CD14-positive monocyte (primary cell): ENCODE results near the gene EAF2. TPM values are rescaled to one million over a fixed set of nuclear protein-coding genes. Genes with fewer than 3 reads are reported as not detected.

Experiments used
- DNase-seq, 3 donors: peaks; one replicate each; pipeline ENCODE4 v3.0.0-alpha.2; 2011 to 2022
- H2AFZ ChIP-seq: 2 replicates; pipeline ENCODE4 v1.6.0; 2012; ENCODE audit warnings: mild to moderate bottlenecking, low read depth, low read length, inconsistent platforms; ENCODE audit not compliant: insufficient read depth, poor library complexity, severe bottlenecking
- H3K27ac ChIP-seq, 2 donors: 1 replicate in 1 of 2; 2 replicates in 1 of 2; pipeline ENCODE4 v1.5.1; 2012 to 2013; ENCODE audit warnings: low read length in 2 of 2, control low read depth in 1 of 2, inconsistent platforms in 1 of 2, low read depth in 1 of 2, mild to moderate bottlenecking in 1 of 2
- H3K27me3 ChIP-seq, 2 donors: one replicate each; pipeline versions ENCODE4 v1.6.0 to v1.6.1; 2011 to 2013; ENCODE audit warnings: low read length in 2 of 2; ENCODE audit not compliant: control insufficient read depth in 2 of 2, insufficient read depth in 2 of 2
- H3K36me3 ChIP-seq, 2 donors: replicated peaks in 1 of 2; 1 replicate in 1 of 2; 2 replicates in 1 of 2; pipeline versions ENCODE4 v1.5.1 to v1.6.1; 2012 to 2013; ENCODE audit warnings: low read length in 2 of 2, control low read depth in 1 of 2, inconsistent platforms in 1 of 2, mild to moderate bottlenecking in 1 of 2; ENCODE audit not compliant: insufficient read depth in 2 of 2, control insufficient read depth in 1 of 2
- H3K4me1 ChIP-seq, 2 donors: 1 replicate in 1 of 2; 2 replicates in 1 of 2; pipeline versions ENCODE4 v1.5.1 to v1.6.1; 2012 to 2013; ENCODE audit warnings: low read length in 2 of 2, control low read depth in 1 of 2, inconsistent platforms in 1 of 2, mild to moderate bottlenecking in 1 of 2, moderate library complexity in 1 of 2; ENCODE audit not compliant: insufficient read depth in 2 of 2, control insufficient read depth in 1 of 2
- H3K4me2 ChIP-seq: replicated peaks from 2 replicates; pipeline ENCODE3; 2012; ENCODE audit warnings: low read length, moderate library complexity, mild to moderate bottlenecking; ENCODE audit not compliant: poor library complexity, severe bottlenecking; ENCODE audit errors: extremely low read depth
- H3K4me3 ChIP-seq, 3 experiments: fragments of 200-600 bp in 1 of 3; sonication (generic) in 1 of 3; replicated peaks in 1 of 3; 1 replicate in 2 of 3; 2 replicates in 1 of 3; pipeline ENCODE4 v1.5.1; 2011 to 2013; ENCODE audit warnings: low read length in 3 of 3, mild to moderate bottlenecking in 3 of 3, control low read depth in 2 of 3, low read depth in 2 of 3, inconsistent platforms in 1 of 3, moderate library complexity in 1 of 3
- H3K79me2 ChIP-seq: 2 replicates; pipeline ENCODE4 v1.6.0; 2012; ENCODE audit warnings: mild to moderate bottlenecking, control low read depth, inconsistent platforms, low read length, moderate library complexity; ENCODE audit not compliant: insufficient read depth
- H3K9ac ChIP-seq: 2 replicates; pipeline ENCODE4 v1.6.0; 2017; ENCODE audit warnings: low read length, mild to moderate bottlenecking; ENCODE audit not compliant: insufficient read depth, poor library complexity, severe bottlenecking
- H3K9me3 ChIP-seq, 2 donors: replicated peaks in 1 of 2; 1 replicate in 1 of 2; 2 replicates in 1 of 2; pipeline versions ENCODE4 v1.5.1 to v1.6.1; 2012 to 2013; ENCODE audit warnings: low read length in 2 of 2, control low read depth in 1 of 2; ENCODE audit not compliant: control insufficient read depth in 1 of 2, insufficient read depth in 1 of 2
- H4K20me1 ChIP-seq: 2 replicates; pipeline ENCODE4 v1.6.0; 2012; ENCODE audit warnings: mild to moderate bottlenecking, low read length, control low read depth, moderate library complexity; ENCODE audit not compliant: insufficient read depth
- H3K27ac Mint-ChIP-seq, 7 donors: one replicate each; pipeline ENCODE4 v1.8.0; 2020; ENCODE audit warnings: mild to moderate bottlenecking in 7 of 7, mixed read lengths in 7 of 7, moderate library complexity in 6 of 7, inconsistent platforms in 2 of 7
- H3K27me3 Mint-ChIP-seq, 3 donors: one replicate each; pipeline ENCODE4 v1.8.0; 2021 to 2022; ENCODE audit warnings: low read depth in 3 of 3, mild to moderate bottlenecking in 3 of 3, mixed read lengths in 3 of 3, moderate library complexity in 3 of 3, inconsistent platforms in 1 of 3
- H3K36me3 Mint-ChIP-seq, 2 donors: one replicate each; pipeline ENCODE4 v1.8.0; 2020; ENCODE audit warnings: mixed read lengths in 2 of 2, inconsistent platforms in 1 of 2, mild to moderate bottlenecking in 1 of 2
- H3K4me1 Mint-ChIP-seq: one replicate; pipeline ENCODE4 v1.8.0; 2020; ENCODE audit warnings: mild to moderate bottlenecking, mixed read lengths
- H3K4me3 Mint-ChIP-seq, 2 donors: one replicate each; pipeline ENCODE4 v1.8.0; 2020; ENCODE audit warnings: mild to moderate bottlenecking in 2 of 2, mixed read lengths in 2 of 2, moderate library complexity in 1 of 2
- H3K9me3 Mint-ChIP-seq, 7 donors: one replicate each; pipeline ENCODE4 v1.8.0; 2020 to 2022; ENCODE audit warnings: mixed read lengths in 7 of 7, mild to moderate bottlenecking in 6 of 7, moderate library complexity in 6 of 7, inconsistent platforms in 2 of 7
- WGBS: methylation state at CpG from one replicate; pipeline ENCODE4 v1.1.5; 2013; ENCODE audit warnings: missing lambda C conversion rate; ENCODE audit not compliant: insufficient coverage; 5-methylcytosine and 5-hydroxymethylcytosine counted together
- intact Hi-C, 2 donors: fragments of 100-400 bp; cut with micrococcal nuclease; formaldehyde crosslinking; loops; one replicate each; pipeline versions ENCODE4 v1.15.0 to v1.15.1; 2023
- polyA plus RNA-seq, 3 donors: library from polyadenylated mRNA; depleted of rRNA in 1 of 3; unstranded in 2 of 3; stranded (reverse) in 1 of 3; fragments of 300-500 nt in 2 of 3; fragments of >200 nt in 1 of 3; fragmentation: Illumina TruSeq in 2 of 3; gene quantifications; 1 replicate in 2 of 3; 2 replicates in 1 of 3; pipeline ENCODE4 v1.2.3, GENCODE V29; 2012 to 2021
- TF ChIP-seq, protein P1 (sequence below): fragments of 200-600 bp; IDR thresholded peaks from one replicate; pipeline ENCODE4 v1.8.0; 2022; ENCODE audit warnings: antibody characterized with exemption, mild to moderate bottlenecking

EAF2 gene
- polyA plus RNA-seq, 3 donors = 31.5 to 91.6 (median 75.7) TPM

DNA sequence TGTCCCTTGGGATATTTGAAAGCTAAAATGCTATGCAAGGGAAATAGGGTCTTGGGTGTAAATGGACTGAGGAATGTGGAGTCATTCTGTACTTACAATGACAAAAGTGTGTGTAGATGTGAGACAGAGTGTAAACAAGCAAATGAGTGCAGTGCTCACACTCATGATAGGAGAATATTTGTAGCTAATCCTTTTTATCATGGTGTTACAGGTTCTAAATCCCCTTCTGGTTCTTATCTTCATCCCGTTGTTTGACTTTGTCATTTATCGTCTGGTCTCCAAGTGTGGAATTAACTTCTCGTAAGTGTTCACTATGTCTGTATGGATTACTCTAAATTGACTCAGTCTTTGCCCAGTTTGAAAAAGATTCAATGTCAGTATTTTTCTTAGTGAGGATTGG is 89.7 kb downstream of the EAF2 start:
- Histone ChIP-seq H3K4me2 (no peak overlapping the region), H3K9me3 (no peaks in the 10 kb centered on the region), H3K4me1 (no peaks in the 10 kb centered on the region), H3K4me3 (no peak overlapping the region), H3K79me2 (no peaks in the 10 kb centered on the region), H3K27ac (no peak overlapping the region), H4K20me1 (no peaks in the 10 kb centered on the region), H3K9ac (no peak overlapping the region), H3K36me3 (peaks cover 64 to 98% of the 10 kb centered on the region in 2 donors), H3K27me3 (no peaks in the 10 kb centered on the region), H2AFZ (no peak overlapping the region)
- Mint-ChIP-seq H3K27me3 (no peaks in the 10 kb centered on the region), H3K27ac (no peak overlapping the region), H3K4me3 (no peak overlapping the region), H3K9me3 (peaks cover 0 to 2% (median 0%) of the 10 kb centered on the region in 7 donors), H3K4me1 (no peaks in the 10 kb centered on the region), H3K36me3 (peaks cover 65 to 94% of the 10 kb centered on the region in 2 donors)
- TF ChIP-seq, protein P1, sequence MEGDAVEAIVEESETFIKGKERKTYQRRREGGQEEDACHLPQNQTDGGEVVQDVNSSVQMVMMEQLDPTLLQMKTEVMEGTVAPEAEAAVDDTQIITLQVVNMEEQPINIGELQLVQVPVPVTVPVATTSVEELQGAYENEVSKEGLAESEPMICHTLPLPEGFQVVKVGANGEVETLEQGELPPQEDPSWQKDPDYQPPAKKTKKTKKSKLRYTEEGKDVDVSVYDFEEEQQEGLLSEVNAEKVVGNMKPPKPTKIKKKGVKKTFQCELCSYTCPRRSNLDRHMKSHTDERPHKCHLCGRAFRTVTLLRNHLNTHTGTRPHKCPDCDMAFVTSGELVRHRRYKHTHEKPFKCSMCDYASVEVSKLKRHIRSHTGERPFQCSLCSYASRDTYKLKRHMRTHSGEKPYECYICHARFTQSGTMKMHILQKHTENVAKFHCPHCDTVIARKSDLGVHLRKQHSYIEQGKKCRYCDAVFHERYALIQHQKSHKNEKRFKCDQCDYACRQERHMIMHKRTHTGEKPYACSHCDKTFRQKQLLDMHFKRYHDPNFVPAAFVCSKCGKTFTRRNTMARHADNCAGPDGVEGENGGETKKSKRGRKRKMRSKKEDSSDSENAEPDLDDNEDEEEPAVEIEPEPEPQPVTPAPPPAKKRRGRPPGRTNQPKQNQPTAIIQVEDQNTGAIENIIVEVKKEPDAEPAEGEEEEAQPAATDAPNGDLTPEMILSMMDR = no peak
- DNase-seq = no peak
- no CpG with 5 or more reads among the region's 3 CpGs for WGBS
- intact Hi-C loops = no loop called here

DNA sequence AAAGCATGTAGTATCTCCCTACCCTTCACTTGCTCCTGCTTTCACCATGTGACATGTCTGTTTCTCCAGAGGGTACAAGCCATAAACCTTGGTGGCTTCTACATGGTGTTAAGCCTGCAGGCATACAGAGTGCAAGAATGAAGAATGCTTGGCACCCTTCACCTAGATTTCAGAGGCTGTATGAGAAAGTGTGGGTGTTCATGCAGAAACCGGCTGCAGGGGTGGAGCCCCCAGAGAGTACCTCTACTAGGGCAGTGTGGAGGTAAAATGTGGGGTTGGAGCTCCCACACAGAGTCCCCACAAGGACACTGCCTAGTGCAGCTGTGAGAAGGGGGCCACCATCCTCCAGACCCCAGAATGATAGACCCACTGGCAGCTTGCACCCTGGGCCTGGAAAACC is 91.4 kb downstream of the EAF2 start:
- H3K27ac Mint-ChIP-seq = peak overlapping the region in 2 of 7 donors; percentile 23 to 64
- no CpG with 5 or more reads among the region's 1 CpG for WGBS

More for the DNA sequence above, 91.4 kb downstream of the EAF2 start:
- Mint-ChIP-seq H3K4me1 (no peaks in the 10 kb centered on the region), H3K36me3 (peaks cover 69 to 94% of the 10 kb centered on the region in 2 donors), H3K4me3 (no peak overlapping the region), H3K9me3 (peaks cover 0 to 2% (median 0%) of the 10 kb centered on the region in 7 donors), H3K27me3 (no peaks in the 10 kb centered on the region)
- Histone ChIP-seq H3K27ac (no peak overlapping the region), H3K9me3 (no peaks in the 10 kb centered on the region), H3K79me2 (no peaks in the 10 kb centered on the region), H3K4me3 (no peak overlapping the region), H3K4me1 (no peaks in the 10 kb centered on the region), H3K4me2 (no peak overlapping the region), H3K36me3 (peaks cover 75 to 98% of the 10 kb centered on the region in 2 donors), H3K27me3 (no peaks in the 10 kb centered on the region), H2AFZ (no peak overlapping the region), H4K20me1 (no peaks in the 10 kb centered on the region), H3K9ac (no peak overlapping the region)
- TF ChIP-seq, protein P1 = no peak
- DNase-seq = no peak
- intact Hi-C loops = no loop called here

Other genes with a start within 250 kb of the EAF2 start
- not detected for gene FBXO40, start 241.8 kb upstream of the EAF2 start, polyA plus RNA-seq
- gene HCLS1, start 174.3 kb upstream of the EAF2 start, polyA plus RNA-seq = 100 to 1,000 TPM; 311 to 483 (median 475) TPM
- 1 to 10 TPM; 1.2 to 7.1 (median 1.7) TPM for gene GOLGB1, start 85.5 kb upstream of the EAF2 start, polyA plus RNA-seq
- gene IQCB1, start 149 bp upstream of the EAF2 start, polyA plus RNA-seq = 10 to 100 TPM in 1 of 3 donors, 1 to 10 TPM in 2; 6.0 to 27.7 (median 7.5) TPM
- gene SLC15A2, start 59.2 kb downstream of the EAF2 start, polyA plus RNA-seq = 1 to 10 TPM in 1 of 3 donors, under 1 TPM in 2; 0.37 to 5.4 (median 0.62) TPM
- under 1 TPM; 0.12 to 0.28 (median 0.20) TPM for gene ILDR1, start 187.0 kb downstream of the EAF2 start, polyA plus RNA-seq
- gene CD86, start 220.2 kb downstream of the EAF2 start, polyA plus RNA-seq = 100 to 1,000 TPM in 2 of 3 donors, 10 to 100 TPM in 1; 75.7 to 321 (median 273) TPM